ENCODE data around the gene SCARB1.

- TF ChIP-seq CTCF (tag by site-specific recombination; IDR thresholded peaks at IDR 0.05), result no peak
- no peak for TF ChIP-seq BCL11A (tag by site-specific recombination; IDR thresholded peaks at IDR 0.05; ENCODE audit: low read depth)
- TF ChIP-seq ZNF239 (tag by site-specific recombination; IDR thresholded peaks at IDR 0.05), result no peak
- no peak for TF ChIP-seq ZNF221 (tag by site-specific recombination; IDR thresholded peaks at IDR 0.05; ENCODE audit: borderline replicate concordance)
- no peak for TF ChIP-seq ZNF169 (tag by site-specific recombination; IDR thresholded peaks at IDR 0.05)
- TF ChIP-seq INSM2 (tag by site-specific recombination; IDR thresholded peaks at IDR 0.05), result no peak
- no peak for TF ChIP-seq ZNF114 (tag by site-specific recombination; IDR thresholded peaks at IDR 0.05)
- no peak for TF ChIP-seq ZNF629 (tag by site-specific recombination; IDR thresholded peaks at IDR 0.05)
- TF ChIP-seq ZNF2 (tag by site-specific recombination; IDR thresholded peaks at IDR 0.05), result no peak
Observed at GRCh38 chr12:124855275-124855957, 8.2 kb downstream of the SCARB1 start.
